GM19324 (cell line): ENCODE data around the gene GRM1.

Source experiments
- ATAC-seq: cut with Tn5 transposase; IDR thresholded peaks from one replicate; pipeline ENCODE4 v1.9.1; 2021; ENCODE audit warnings: mild to moderate bottlenecking, moderate library complexity; ENCODE audit not compliant: unreplicated experiment, low FRiP score

GRM1 gene

DNA sequence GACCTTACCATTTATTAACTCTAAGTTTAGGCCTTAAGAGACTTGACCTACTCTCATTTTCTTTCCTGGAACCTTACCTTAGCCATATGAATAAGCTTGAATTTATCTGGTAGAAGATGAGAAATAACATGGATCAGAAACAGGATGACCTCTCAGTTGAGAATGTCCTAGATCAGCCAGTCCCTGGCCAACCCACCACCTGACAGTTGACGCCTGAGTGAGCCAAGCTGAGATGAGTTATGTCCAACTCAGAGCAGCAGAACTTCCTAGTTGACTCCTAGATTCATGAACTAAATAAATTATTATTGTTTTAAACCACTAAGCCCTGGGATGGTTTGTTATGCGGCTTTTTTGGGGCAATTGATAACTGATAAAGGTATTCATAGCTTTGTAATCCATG lies 281.8 kb downstream of the GRM1 start:
- ATAC-seq = no peak

DNA sequence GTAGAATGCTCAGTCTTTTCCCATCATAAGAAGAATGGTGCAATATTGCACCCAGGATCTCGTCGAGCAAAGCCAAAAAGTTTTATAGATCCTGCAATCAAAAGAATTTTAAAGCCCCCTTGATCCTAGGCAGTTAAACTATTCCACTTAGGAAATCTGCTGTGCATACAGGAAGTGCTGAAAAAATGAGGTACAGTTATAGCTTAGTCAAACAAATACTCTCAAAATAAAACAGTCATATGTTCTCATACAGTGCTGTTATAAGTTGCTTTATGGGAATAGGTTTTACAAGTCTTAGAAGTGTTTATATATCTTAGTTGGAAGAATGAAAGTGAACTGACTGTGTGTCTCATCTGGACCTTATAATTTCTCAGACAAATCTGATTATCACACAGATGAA lies 282.2 kb downstream of the GRM1 start:
- ATAC-seq = no peak

DNA sequence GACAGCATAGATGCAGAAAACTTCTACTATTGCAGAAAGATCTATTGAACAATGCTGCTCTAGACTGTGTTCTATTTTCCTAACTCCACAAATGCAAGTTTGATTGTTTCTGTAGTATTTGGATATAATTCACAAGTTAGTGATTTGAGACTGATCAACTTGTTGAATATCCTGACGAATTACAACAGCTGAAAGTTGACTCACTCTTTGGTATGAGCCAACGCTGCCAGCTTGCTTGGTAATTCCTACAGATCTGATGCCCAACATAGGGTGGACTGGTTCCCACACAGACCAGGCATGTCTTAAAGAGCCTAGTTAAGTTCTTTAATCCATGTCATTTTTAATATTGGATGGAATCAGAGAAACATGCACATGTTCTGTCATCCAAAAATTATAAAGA lies 283.7 kb downstream of the GRM1 start:
- no peak for ATAC-seq

DNA sequence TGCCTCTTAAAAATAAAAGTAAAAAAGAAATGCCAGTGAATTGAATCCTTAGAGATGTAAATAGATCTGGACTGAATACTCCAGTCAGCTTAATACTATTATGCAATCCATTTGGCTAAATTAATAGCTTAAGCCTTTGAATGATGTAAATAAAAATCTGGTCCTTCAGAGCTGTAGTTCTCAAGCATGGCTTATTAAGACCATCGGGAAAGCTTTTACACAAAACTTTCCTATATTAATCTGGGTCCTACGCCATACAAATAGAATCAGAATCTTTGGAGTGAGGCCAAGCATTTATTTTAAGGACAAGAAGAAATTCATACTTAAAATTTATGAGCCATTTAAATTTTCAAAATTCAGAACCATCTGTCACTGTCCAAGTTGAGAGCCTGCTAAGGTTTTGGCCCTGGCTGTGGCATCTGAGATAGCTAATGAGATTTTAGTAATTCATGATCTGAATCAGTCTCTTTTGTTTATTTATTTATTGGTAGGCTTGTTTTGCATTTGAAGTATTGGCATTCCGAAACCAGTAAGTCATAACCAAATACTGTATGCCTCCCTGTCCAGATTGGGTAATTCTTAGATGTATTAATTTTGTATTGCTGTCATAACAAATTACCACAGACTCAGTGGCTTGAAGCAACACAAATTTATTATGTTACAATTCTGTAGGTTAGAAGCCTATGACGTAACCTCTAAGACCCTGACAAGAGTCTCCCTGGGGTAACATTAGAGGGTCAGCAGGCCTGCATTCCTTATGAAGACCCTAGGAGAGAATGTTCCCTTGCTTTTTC lies 286.7 kb downstream of the GRM1 start:
- ATAC-seq = no peak

DNA sequence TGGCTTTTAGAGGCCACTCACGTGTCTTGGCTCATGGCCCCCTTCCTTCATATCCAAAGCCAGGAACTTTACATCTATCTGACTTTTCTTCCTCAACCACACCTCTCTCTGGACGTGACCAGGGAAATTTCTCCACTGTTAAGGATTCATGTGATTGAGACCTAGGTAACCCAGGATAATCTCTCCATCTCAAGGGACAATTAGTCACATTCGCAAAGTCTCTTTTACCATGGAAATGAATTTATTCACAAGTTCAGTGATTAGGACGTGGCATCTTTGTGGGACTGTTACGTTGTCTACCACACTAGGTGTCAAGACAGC lies 287.3 kb downstream of the GRM1 start:
- ATAC-seq = no peak

DNA sequence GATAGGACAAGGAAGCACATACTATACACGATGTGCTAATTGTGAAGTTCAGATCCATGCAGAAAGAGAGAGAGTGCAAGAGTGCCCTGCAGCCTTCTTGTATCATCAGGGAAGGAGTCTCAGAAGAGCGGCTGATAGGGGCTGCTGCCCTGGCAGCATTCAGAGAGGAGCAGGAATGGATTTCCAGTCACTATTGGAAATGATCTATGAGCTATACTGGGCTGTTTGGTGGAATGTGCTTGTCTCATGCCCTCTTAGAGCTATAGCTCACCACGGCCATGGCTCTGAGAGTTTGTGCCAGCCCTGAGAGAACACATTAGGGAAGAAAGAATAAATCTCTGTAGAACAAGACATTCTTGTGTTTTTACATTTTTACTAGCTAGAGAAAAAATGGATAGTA lies 302.2 kb downstream of the GRM1 start:
- no peak for ATAC-seq

DNA sequence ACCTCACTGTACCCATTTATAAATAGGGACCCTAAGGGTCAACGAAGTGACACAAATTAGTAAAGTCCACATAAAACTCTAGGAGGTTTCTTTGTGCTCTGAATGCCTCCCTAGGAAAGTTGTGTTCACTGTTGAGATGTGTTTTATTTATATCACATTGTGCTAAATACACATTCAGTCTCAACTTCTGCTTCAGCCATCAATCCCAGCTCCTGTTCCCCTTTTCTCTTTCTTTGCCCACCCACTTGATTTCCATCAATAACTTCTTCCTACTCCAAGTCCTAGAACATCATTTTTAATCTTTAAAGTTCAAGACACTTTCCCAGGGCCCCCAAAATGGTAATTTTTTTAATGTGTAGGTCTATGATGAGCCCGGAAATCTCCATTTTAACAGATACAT lies 306.5 kb downstream of the GRM1 start:
- no peak for ATAC-seq

DNA sequence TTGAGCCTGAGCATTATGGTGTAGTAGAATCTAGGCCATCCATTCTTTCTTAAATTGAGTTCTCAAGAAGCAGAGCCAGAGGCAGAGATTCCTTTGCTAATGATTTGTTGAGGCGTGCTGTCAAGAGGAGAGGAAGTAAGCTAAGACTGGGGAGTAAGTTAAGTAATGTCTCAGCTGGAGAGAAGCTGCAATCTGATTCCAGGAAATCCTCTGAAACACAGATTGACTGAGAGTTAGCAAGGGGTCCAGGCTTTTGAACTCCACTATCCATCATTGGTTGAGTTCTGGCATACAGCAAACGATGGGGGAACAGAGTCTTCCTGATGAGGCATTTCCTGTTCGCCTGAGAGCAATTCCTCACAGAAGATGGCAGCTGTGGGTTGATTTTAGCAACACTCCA lies 307.3 kb downstream of the GRM1 start:
- no peak for ATAC-seq

DNA sequence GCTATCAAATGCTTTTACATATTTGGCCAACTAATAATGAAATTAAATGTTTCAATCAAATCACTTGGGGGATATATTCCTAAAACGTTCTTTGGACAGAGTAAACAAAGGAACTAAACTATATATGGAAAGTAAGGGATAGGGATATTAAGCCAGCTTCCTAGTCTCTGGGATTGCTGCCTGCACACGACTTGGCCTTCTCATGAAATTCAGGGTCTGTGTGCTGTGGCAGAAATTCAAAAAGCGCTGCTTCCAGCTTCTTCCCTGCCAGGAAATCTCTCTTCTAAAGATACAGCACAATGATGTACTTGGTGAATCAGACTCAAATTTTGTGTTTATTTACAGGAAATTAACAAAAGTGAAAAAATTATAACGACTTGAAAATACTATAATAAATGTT lies 308.5 kb downstream of the GRM1 start:
- ATAC-seq = no peak

DNA sequence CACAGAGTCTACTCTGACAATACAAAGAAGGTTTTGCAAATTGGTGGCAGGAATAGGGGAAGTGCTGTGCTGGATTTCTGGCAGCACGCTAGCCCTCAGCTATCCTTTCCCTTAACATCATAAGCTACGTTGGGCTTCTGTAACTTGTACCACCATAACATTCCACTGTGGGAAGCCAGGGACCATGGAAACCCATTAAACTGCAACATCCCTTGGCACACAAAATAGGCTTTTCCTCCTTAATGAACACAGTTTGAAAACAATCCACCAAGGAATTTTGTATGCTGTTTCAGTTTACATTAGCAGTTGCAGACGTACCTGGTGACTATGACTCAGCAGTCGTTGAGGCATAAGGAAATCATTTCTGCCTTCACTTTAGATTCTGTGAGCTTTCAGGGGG lies 310.9 kb downstream of the GRM1 start:
- ATAC-seq = no peak

DNA sequence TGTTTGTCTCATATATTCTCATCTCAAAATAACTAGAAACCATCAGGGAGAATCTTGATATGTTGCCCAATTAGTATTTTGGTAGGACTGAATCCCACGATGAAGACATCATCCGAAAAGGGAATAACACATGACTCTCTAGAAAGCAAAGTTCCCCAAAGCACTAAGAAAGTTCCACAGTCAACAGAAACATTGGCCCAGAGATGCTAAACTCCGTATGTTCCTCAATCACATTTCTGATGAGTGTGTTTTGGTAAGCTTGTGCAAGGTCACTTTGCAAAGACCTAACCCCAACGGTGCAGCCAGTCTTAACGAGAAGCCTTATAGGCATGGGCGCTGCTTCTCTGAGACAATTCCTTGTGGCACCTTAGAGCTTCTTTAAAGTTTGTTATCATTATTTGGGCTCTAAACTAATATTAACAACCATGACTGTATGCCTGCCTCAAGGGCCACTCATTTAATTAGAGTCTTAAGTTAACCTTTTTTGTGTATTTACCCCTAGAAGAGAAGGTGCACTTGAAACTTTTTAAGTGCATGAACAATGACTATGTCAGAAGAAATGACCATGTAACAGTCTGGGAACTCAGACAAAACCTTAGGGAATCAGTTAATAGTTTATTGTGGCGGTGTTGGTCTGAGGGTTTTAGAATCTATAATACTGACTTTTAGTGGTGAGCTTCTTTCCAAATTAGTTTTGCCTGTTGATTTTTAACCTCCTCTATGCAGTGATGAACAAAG lies 312.8 kb downstream of the GRM1 start:
- ATAC-seq = no peak

DNA sequence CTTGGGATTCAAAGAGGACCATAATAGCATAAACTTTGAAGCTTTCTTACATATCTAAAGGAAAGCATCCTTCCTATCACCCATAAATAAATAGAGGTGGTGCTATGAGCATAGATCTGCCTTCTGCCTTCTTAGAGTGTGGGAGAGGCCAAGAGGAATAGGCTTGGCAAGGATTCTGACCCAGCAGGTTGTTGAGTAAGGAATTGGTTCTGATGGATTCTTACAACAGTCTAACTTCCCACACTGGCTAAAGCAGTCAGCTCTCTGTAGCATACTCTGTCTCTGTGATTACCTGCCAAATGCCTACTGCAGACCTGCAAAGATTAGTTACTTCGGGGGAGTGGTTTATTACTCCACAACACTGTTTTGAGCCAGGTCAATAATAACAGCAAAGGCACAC lies 316.7 kb downstream of the GRM1 start:
- no peak for ATAC-seq

DNA sequence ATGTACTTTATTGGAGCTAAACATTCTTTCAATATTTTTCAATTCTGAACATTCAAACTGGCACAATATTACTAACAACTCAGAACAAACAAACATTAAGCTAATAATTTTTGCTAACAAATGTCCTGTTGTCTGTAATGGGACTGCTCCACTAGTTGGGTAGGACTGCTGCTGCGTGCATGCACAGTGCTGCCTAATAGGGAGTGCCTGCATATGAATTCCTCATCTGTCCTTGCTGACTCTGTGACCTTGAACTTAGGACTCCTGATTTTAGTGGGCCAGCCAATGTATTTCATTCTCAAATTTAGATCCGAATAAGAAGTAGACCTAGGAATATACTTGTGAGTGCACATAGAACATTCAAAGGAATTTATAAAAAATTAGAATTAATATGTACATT lies 318.2 kb downstream of the GRM1 start:
- no peak for ATAC-seq

DNA sequence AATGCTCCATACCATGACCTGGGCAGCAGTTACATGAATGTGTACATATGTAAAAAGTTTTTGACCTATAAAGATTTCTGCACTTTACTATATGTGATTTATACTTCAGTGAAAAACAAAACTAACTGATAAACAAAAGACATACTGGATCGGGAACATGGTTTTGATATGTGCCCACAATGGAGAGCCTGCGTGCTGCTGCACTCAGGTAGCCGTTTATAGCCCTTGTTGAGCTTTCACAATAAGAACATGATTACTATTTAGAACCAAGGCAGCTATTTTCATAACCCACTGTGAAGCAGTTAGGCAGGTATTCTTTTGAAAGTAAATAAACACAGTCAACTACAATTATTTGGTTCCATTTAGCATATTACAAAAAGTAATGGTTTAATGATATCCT lies 318.8 kb downstream of the GRM1 start:
- ATAC-seq = no peak

DNA sequence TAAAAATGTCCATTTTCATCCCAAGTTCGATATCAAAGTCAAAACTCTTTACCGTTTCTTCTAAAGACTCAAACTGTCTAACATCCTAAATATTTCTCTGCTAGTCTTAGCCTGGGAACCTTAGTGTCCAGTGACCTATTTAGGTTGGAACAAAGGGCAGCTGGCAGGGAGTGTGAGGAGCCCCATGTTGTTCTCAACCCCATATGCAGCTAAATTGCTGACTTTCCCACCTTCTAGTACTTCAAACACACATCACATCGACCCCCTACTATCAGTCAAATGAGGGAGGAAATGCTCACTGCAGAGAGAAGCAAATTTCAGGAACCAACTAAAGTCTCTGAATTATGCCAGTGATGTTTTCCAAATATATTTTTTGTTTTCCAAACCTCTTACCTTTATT lies 322.2 kb downstream of the GRM1 start:
- no peak for ATAC-seq

DNA sequence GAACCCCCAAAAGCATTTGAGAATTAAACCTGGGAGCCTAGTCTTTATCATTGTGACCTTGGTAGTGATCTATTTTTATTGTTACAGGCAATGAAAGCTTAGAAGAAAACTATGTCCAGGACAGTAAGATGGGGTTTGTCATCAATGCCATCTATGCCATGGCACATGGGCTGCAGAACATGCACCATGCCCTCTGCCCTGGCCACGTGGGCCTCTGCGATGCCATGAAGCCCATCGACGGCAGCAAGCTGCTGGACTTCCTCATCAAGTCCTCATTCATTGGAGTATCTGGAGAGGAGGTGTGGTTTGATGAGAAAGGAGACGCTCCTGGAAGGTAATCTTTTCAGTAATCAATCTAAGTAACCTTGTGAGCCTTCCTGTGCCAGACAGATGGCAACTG lies 323.3 kb downstream of the GRM1 start:
- ATAC-seq = no peak

DNA sequence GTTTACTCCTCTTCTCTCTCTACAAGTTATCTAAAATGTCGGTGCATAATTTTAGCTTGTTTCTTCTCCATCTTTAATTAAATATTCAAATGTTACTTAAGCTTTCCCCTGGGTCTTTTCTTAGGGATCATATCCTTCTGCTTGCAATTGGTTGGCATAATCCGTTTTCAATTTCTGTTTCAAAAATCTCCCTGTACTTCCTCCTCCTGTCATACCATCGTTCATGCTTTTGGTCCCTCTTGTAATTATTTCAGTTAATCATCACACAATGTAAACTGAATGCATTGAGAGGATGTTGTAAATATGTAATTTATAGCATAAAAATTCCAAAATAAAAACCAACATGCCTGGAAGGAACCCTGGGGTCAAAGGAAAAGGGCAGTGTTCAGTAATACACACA lies 325.6 kb downstream of the GRM1 start:
- no peak for ATAC-seq

DNA sequence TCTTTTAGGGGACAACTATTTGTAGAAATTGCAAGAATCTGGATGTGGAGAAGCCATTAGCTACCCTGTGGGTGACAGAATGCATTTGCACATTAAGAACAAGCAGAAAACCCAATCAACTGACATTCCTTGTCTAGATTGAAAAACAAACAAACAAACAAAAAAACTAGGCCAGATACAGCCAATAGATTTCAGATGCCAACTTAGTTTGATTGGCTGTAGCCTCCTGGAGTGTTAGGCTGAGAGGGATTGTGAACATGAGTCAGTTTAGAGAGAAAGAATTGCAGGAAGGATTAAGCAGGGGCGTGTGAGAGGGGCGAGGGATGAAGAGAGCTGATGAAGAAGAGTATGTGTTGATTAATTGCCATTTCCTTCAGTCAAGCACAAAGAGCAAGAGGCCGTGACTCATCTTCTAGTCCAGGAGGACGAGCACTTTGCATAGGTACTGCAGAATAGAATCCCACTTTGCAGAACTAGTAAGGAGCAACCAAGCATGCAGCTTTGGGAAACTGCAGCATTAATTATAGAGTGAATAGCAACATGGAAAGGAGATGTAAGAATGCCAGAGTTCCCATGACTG lies 326.7 kb downstream of the GRM1 start:
- ATAC-seq = no peak

DNA sequence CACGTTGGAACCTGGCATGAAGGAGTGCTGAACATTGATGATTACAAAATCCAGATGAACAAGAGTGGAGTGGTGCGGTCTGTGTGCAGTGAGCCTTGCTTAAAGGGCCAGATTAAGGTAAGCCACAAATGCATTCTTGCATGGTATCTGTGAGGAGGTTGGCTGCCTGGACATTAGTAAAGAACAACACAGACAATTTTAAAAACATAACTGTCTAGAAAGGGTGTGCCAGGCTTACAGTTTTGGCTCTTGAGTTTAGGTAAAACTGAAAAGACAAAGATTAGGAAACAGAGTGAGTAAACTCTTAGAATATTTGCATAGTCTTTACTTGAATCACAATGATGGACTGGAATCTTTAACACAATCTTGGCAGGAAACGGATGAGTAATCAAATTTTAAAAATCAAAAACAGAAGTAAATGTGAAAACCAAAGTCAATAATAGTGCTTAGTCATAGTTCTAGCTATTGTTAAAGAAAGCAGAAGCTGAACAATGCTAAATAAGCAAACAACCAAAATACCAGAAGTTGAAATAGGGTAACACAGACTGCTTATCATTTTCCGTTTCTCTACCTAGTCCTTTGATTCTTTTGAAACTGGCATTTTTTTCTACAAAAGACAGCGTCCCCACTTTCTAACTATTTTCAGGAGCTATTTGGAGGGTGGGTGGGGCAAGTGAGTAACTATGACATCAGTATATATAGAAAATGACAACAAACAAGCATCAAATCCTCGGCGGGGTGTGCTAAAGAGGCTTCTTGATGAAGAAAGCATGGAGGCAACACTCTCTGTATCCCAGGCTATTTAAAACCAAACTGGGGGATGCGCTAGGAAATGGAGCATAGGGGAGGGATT lies 328.9 kb downstream of the GRM1 start:
- ATAC-seq = peak; percentile 69

DNA sequence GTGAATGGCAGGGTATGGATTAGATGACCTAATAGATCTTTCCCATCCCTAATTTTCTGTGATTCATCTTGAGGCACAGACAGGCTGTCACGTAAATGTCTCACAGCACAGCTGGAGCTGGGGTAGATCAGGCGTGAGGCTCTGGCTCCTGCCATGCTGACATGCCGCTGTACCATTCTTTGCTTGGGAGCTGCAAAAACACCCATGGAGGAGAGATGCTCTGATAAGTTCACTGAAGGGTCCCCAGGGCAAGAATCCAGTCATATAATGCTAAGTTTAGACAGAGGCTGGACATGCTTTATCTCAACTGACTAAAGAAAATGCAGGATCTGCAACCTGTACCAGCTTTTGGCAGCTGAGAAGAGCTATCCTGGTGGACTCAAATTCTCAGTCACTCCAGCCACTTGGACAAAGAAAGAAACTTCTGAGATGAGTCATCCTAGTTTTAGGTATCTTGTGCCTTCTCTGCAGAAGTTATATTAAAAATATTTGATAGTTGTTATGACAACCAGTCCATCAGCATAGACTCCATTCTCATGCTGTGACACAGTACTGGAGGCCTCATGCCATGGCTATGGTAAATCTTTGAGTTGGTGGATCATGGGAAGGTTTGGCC lies 329.7 kb downstream of the GRM1 start:
- no peak for ATAC-seq

DNA sequence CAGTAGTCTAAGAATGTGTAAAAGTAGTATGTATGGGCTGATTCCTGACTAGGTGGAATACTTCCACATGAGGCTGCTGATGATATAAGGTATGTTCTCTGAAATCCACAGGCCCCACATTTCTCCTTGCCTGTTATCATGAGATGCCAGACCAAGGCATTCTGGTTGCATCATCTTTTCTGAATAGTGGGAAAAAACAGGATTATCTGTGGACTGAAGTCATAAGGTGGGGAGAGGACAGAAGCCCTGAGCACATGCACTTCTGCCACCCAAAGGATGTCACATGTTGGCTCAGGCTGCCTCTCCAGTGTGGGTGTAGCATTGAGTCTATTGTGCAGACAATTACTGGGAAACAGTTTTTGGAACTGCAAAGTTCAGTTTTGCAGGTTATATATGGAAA lies 330.3 kb downstream of the GRM1 start:
- ATAC-seq = no peak
